Measurements from ENCODE around the gene HCN4.
A peak's percentile ranks its signal among the peaks of the same experiment; 100 is the strongest.

HCN4 gene

DNA sequence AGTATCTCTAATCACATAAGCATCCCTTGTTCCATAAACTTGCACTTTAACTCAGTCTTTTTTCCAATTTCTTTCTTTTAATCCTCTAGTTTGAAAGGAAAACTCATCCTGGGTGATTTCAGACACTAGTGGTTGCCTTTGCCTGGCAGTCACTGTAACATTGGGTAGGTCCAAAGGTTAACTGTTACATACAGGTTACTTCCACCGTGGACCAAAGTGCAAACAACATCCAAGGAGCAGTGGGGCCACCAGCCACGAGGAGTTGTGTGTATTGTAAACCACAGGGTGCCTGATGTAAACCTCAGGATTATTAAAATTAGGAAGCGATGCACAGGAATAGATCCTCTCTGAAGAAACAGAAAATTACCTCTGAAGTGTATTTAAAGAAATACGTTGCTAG is 75.0 kb downstream of the HCN4 start:
- no peak for DNase-seq

DNA sequence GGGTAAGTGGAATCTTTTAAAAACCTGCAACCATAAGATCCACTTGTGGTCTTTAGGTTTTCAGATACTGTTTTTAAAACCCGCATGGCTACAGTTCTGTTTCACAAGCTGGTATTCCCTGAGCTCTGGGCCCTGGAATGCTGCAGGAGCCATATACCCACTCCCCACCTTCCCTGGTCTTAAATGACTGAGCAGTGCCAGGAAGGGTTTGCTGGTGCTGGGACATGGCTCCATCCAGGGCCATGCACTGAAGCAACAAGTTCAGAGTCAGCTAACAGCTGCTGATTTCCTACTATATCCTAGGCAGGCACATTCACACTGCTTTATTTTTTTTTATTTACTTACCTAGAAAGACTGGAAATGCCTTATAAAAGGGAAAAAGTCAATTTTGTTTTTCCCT is 77.3 kb downstream of the HCN4 start:
- no peak for DNase-seq

DNA sequence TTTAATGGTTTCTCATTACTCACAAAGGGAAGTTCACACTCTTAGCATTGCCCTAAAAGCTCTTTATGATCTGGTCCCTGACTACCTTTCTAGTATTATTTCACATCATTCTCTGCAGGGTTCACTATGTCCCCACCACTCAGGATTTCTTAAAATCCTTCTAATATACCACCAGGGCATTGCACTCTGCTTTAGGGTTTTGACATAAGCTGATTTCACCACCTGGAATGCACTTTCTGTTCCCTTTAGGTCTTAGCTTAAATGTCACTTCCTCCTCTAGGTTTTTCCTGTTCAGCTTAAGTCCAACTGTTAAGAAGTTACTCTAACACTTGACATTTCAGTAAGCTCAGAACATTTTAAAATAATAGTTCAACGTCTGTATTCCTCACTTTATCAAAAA is 81.7 kb downstream of the HCN4 start:
- no peak for DNase-seq

DNA sequence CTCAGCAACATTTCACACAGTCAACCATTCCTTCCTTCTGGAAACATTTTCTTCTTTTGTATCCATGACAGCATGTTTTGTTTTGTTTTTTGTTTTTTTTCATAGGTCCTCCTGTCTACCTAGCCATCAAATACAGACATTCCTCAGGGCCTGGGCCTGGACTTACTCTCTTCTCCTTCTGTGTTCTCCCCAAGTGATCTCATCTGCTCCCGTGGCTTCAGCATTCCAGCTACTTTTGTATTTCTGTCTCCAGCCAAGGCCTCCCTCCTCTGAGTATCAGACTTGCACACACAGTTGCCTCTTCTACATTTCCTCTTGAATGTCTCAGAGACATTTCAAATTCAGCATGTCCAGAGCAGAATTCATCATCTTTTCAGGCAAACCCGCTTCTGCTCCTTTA is 82.4 kb downstream of the HCN4 start:
- no peak for DNase-seq

DNA sequence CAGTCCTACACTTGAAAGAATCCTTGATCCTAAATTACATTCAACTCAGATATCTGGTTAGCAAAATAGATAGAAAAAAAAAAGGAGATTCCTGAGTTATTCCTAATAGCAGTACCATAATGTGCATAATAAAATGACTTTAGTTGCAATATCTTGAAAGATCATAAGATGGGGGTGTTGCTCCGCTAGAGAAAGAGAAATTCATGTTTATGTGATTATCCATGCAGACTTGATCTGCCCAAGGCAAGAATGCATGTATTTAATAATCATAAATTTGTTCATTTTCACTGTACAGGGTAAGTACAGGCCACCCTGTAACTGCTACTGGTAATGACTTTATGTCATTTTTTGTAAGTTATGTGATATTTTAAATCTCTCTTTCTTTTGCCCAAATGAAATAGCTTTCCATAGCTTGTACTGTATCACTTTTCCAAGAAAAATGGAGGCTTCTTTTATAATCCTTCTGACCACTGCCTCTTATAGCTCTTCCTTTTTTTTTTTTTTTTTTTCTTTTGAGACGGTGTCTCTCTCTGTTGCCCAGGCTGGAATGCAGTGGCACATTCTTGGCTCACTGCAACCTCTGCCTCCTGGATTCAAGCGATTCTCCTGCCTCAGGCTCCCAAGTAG is 84.6 kb downstream of the HCN4 start:
- no peak for DNase-seq

DNA sequence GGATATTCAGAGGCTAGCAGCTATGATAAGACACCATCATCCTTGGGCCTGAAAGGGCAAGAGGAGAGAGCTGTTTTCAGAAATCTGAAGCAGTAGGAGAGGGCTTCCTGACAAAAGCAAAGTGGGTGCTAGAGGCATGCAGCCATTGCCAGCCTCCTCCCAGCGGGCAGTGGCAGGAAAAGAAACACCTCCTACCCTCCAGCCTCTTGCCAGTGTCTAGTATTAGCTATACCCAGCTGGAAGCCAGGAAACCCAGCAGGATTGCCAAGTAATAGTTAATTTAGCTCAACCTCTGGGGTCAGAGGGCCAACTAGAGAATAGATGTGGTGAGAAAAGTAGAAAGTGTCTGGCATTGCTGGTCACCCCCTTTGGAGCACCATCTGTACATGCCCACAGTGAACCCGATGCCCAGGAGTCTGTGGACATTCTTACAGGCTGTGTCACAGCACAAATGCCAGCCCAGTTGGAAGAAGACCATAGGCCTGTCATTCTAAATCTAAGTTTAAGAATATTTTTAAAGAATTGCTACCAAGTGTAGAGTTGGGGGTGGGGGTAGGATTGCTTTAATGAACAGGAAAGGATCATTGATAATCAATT is 85.3 kb downstream of the HCN4 start:
- no peak for DNase-seq

DNA sequence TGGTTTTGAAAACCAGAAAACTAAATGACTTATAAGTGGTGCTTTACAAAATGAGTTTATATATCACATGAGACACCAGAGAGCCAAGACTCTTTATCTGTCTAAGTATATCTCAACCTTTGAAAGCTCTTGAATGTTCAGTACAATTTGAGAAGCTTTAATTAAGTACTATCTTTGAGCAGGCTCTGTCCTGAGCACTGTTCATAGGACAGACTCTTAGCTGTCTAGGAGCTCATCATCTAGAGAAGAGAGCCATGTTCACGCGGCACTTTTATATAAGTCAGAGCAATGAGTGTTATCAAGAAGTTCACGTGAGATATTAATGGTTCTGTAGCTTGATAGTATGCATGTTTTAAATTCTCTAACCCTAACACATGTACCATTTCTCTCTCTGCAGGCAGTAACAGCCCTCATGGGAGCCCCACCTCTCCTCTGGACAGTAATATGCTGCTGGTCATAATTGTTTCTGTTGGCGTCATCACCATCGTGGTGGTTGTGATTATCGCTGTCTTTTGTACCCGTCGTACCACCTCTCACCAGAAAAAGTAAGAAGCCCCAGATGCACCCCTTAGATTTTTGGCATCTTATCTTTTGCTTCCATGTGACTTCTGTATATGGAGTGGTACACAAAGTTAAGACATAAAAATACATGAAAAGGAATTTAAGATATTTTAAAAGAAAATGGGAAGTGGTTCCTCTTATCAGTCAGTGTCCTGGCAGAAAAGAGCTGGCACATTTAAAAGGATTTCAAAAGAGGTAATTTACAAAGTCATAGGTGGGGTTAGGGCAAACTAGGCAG is 86.0 kb downstream of the HCN4 start:
- no peak for DNase-seq

DNA sequence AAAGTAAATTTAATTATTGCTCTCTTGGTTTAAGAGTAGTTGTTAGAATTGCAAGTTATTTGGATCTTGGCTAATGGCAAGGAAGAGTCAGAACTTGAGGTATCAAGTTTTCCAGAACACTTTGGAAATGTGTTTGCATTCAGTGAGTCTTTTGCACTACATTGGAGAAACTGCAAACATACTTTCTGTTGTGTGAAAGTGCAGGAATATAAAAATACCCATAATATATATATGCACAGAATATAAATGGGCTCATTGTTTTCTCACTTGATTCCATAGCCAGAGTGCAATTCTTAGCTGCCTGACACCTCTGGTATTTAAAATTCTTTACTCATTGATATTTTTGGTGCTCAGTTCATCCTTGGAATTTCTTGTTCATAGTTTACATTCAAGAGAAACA is 92.9 kb downstream of the HCN4 start:
- no peak for DNase-seq

DNA sequence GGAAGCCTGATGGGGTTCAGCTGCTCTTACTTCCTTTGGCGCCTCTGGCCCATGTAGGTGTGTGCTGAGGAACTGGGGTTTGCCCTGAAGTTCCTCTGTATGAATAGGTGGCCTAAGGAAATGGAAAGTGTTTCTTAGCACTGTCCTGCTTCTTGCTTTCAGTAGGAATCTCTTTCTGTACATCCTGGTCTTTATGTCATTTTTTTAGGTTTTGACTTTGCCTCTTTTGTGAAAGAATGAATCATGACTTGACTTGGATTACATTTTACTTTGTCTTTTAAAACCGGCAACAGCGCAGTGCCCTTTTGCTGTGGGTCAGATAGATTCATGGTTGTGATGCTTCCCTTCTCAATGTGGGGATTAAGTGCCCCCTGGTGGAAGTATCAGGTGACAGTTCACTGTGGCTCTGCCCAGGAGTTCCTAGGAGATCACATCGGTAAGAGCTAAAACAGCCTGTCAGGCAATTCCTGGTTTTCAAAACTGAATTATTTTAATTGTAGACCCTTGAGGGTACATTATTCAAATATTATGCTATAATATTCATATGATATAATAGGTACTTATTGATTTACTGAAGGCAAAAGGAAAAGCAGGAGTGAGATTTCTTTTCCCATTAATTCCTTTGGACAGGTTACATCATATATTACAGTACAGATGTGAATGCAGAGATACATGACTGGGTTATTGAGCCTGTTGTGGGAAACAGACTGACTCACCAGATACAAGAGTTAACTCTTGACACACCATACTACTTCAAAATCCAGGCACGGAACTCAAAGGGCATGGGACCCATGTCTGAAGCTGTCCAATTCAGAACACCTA is 95.4 kb downstream of the HCN4 start:
- peak; percentile 7 for DNase-seq

DNA sequence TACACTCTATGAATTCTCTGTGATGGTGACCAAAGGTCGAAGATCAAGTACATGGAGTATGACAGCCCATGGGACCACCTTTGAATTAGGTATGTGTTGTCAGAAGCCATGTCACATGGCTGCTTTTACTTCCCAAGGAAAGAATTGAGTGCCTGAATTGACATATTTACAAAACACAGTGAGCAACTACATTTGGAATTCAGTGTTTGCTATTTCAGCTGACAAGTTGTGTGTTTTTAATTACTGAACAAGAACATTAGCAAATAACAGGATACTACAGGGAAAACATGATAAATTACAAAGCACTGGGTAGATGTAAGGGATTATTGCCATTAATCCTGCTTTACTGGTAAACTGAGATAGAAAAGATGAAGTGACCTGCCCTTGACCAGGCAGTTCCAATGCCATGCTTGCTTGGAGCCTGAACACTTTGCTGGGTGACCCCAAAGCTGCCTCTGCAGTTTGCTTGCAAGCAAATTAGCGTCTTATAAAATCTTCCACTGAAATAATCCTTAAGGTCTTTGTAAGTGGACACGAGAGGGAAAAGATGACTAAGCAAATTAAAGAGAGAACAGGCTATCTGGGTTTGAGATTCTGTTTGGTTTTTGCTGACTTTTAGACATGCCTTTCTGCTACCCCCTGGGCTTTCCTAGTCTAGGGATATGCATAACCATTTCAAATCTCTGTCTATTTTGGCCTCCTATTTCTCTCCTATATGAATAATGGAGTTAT is 98.2 kb downstream of the HCN4 start:
- DNase-seq = no peak

All from NCI-H187 treated with DMSO at 0.1 percent for 48 hours (cell line).